GM19238 (cell line): ENCODE data around the gene PTGS1.
"Not testable (repeated sequence)": the region's sequence is repeated elsewhere in the genome, so short reads cannot be mapped to it uniquely, and the experiment has no call there.

Experiments used
- DNase-seq: peaks from one replicate; pipeline ENCODE4 v3.0.0; 2011; ENCODE audit warnings: low spot score; ENCODE audit not compliant: insufficient read length

PTGS1 gene

DNA sequence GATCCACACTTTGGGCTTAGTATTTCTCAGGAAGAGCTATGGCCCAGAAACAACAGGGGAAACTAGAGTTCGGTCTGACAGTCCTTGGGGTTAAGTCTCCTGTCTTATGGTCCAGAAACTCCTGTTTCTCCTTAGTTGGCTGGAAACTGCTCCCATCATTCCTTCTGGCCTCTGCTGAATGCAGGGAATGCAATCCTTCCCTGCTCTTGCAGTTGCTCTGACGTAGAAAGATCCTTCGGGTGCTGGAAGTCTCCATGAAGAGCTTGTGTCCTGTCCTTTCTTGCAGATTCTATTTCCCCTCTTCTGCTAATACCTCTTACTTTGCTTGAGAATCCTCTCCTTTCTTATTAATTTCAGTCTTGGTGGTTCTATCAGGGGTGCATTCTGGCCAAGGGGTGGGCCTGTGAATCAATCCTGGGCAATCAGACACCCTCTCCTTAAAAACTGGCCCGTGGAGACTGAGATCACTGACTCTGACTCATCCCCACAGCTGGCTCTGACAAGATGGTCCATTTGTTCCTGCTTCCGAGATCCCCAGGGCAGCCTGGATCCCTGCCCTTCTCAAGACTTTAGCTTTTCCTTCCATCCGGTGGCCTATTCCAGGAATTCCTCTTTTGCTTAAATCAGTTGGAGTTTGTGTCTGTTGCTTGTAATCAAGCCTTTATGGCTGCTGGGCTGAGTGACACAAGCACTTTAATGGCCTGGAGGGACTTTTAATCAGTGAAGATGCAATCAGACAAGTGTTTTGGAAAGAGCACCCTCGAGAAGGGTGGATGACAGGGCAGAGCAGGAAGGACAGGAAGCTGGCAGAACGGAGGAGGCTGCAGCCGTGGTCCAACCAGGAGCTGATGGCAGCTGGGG lies 23.7 kb downstream of the PTGS1 start:
- DNase-seq: no peak

DNA sequence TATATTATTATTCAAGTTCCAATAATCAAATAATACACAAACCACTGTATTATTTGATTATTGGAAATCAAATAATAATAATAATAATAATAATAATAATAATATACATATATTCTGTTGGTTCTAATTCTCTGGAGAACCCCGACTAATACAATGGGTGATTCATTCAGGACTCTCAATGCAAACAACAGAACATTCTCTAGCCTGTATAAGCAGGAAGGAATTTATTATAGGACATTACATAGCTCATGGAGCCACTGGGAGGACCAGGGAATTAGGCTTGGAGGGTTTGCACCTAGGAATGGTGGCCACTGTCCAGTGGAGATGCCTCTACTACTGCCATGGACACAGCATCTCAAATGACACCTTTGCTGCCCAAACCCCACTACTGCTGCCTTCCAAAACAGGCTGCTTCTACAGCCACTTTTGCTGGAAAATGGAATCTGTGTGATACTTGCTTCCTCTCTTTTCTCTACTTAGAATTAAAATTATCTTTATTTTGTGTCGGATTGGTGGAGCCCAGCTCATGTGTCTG lies 25.9 kb downstream of the PTGS1 start:
- DNase-seq: no peak

GRCh38 chr9:122397749-122398148 lies 26.9 kb downstream of the PTGS1 start:
- DNase-seq: no peak

DNA sequence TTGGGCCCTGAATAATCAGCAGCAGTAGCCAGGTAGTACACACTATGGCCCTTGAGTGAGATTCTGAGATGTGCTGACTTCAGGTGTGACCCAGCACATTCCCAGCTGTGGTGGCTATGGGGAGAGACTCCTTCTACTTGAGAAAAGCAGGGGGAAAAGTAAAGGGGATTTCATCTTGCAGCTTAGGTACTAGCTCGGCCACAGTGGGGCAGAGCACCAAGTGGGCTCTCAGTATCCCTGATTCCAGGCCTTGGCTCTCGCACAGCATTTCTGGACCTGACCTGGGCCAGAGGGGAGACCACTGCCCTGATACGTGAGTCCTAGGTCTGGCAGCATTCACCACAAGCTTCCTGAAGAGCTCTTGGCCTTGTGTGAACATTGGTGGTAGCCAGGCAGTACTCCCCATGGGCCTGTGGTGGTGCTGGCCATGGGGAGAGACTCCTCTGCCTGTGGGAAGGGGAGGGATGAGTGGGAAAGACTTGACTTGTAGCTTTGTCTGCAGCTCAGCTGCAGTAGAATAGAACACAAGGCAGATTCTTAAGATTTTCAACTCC lies 27.6 kb downstream of the PTGS1 start:
- DNase-seq: no peak

DNA sequence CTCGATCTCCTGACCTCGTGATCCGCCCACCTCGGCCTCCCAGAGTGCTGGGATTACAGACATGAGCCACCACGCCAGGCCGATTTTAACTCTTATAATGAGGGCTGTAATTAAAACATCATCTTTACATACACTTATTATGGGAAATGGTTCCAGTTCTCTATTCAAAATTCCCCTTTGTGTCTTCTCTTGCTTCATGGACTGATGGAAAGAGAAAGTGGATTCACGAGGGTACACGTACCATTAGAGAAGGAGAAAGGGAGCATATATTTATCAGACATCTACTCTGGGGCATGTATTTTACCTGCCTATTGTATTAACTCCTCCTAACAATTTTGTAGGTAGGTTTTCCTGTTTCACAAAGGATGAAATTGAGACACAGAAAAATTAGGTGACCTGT lies 31.1 kb downstream of the PTGS1 start:
- DNase-seq: no peak

GRCh38 chr9:122402403-122402871 lies 31.6 kb downstream of the PTGS1 start:
- DNase-seq: no peak

GRCh38 chr9:122402874-122403273 lies 32.0 kb downstream of the PTGS1 start:
- DNase-seq: no peak

GRCh38 chr9:122403381-122404000 lies 32.7 kb downstream of the PTGS1 start:
- DNase-seq: no peak

- DNase-seq: not testable (repeated sequence)
Measured at GRCh38 chr9:122405304-122406069, 34.7 kb downstream of the PTGS1 start.

- DNase-seq: no peak
Measured at GRCh38 chr9:122406070-122406890, 35.5 kb downstream of the PTGS1 start.

DNA sequence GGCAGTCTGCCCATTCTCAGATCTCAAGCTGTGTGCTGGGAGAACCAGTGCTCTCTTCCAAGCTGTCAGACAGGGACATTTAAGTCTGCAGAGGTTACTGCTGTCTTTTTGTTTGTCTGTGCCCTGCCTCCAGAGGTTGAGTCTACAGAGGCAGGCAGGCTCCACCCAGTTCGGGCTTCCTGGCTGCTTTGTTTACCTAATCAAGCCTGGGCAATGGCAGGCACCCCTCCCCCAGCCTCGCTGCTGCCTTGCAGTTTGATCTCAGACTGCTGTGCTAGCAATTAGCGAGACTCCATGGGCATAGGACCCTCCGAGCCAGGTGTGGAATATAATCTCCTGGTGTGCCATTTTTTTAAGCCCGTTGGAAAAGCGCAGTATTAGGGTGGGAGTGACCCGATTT lies 43.3 kb downstream of the PTGS1 start:
- DNase-seq: not testable (repeated sequence)

GRCh38 chr9:122418016-122418415 lies 47.2 kb downstream of the PTGS1 start:
- no peak for DNase-seq

DNA sequence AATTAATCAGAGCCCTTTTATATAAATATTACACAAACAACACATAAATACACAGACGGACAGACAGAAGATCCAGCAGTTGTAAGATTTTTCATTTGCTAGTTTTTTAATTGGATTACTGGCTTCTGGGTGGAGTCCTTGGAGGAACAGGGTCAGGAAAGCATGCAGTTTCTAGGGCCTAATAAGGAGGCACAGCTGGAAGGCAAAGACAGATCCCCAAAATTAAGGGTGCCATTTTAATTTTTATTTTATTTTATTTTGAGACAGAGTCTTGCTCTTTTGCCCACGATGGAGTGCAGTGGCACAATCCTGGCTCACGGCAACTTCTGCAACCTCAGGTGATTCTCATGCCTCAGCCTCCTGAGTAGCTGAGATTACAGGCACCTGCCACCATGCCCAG lies 49.5 kb downstream of the PTGS1 start:
- DNase-seq: no peak

DNA sequence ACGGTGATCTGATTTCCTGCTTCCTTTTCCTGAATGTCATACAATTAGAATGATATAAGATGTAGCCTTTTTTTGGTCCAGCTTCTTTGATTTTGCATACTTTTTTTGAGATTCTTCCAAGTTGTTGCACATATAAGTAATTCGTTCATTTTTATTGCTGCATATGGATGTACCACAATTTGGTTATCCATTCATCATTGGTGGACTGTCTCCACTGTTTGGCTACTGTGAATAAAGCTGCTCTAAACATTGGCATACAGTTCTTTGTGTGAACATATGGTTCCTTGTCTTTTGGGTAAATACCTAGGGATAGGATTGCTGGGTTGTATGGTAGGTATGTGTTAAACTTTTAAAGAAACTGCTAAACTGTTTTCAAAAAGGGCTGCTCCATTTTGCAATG lies 54.3 kb downstream of the PTGS1 start:
- no peak for DNase-seq

- DNase-seq: no peak
Measured at GRCh38 chr9:122426723-122427122, 55.9 kb downstream of the PTGS1 start.

DNA sequence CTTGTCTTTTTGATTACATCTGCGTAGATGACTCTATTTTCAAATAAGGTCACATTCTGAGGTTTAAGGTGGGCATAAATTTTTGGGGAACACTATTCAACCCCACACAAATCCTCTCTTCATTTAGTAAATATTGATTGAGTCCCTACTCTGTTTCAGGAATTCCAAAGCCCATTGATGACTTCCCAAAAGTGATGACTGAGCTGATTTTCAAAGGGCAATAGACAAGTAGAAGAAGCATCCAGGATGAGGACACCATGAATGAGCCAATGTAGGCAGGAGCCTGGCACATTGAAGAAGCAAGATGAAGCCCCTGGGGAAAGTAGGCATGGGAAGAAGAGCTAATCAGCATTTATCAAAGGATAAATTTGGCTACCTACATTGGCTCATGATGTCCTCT lies 71.7 kb downstream of the PTGS1 start:
- no peak for DNase-seq

- DNase-seq: no peak
Measured at GRCh38 chr9:122444041-122444733, 73.4 kb downstream of the PTGS1 start.
